Natural killer cell (primary cell): ENCODE measurements around the gene BOK. TPM values are rescaled to one million over a fixed set of nuclear protein-coding genes. Genes with fewer than 3 reads are reported as not detected.

Experiments
- ATAC-seq, 3 donors: fragments of 150-1000 bp in 2 of 3; fragments of 200-7000 bp in 1 of 3; cut with Tn5 transposase; 1 replicate in 1 of 3; 2 replicates in 2 of 3; pipeline ENCODE4 v1.10.0; 2021; ENCODE audit warnings: mild to moderate bottlenecking in 2 of 3, moderate library complexity in 2 of 3
- DNase-seq, 2 donors: peaks; one replicate each; pipeline versions ENCODE4 v3.0.0 to v3.0.0-alpha.2; 2013 to 2021; ENCODE audit warnings: mixed read lengths in 1 of 2
- H3K27ac ChIP-seq: one replicate; pipeline ENCODE4 v1.5.1; 2013; ENCODE audit warnings: mild to moderate bottlenecking, low read length
- H3K27me3 ChIP-seq: one replicate; pipeline ENCODE4 v1.6.1; 2013; ENCODE audit warnings: low read length; ENCODE audit not compliant: control insufficient read depth, insufficient read depth
- H3K36me3 ChIP-seq: one replicate; pipeline ENCODE4 v1.6.1; 2013; ENCODE audit warnings: low read length; ENCODE audit not compliant: control insufficient read depth, insufficient read depth
- H3K4me1 ChIP-seq: one replicate; pipeline ENCODE4 v1.6.1; 2013; ENCODE audit warnings: low read length; ENCODE audit not compliant: control insufficient read depth, insufficient read depth
- H3K4me3 ChIP-seq: one replicate; pipeline ENCODE4 v1.5.1; 2013; ENCODE audit warnings: low read length
- H3K9me3 ChIP-seq: one replicate; pipeline ENCODE4 v1.6.1; 2013; ENCODE audit warnings: low read length; ENCODE audit not compliant: control insufficient read depth, insufficient read depth
- H3K27ac Mint-ChIP-seq, 2 donors: one replicate each; pipeline ENCODE4 v1.8.0; 2022; ENCODE audit warnings: mild to moderate bottlenecking in 2 of 2, mixed read lengths in 2 of 2, moderate library complexity in 1 of 2
- H3K27me3 Mint-ChIP-seq, 2 donors: one replicate each; pipeline ENCODE4 v1.8.0; 2022; ENCODE audit warnings: low read depth in 2 of 2, mixed read lengths in 2 of 2
- H3K36me3 Mint-ChIP-seq: one replicate; pipeline ENCODE4 v1.8.0; 2022; ENCODE audit warnings: mixed read lengths
- H3K4me1 Mint-ChIP-seq, 2 donors: one replicate each; pipeline ENCODE4 v1.8.0; 2022; ENCODE audit warnings: mixed read lengths in 2 of 2
- H3K4me3 Mint-ChIP-seq: one replicate; pipeline ENCODE4 v1.8.0; 2022; ENCODE audit warnings: mild to moderate bottlenecking, moderate library complexity, mixed read lengths
- H3K9me3 Mint-ChIP-seq, 2 donors: one replicate each; pipeline ENCODE4 v1.8.0; 2022; ENCODE audit warnings: mixed read lengths in 2 of 2
- CTCF ChIP-seq: fragments of 200-600 bp; IDR thresholded peaks from one replicate; pipeline ENCODE4 v1.8.0; 2022; ENCODE audit warnings: antibody characterized with exemption
- WGBS: methylation state at CpG from one replicate; pipeline ENCODE4 v1.1.7; 2013; ENCODE audit warnings: missing lambda C conversion rate; ENCODE audit not compliant: insufficient coverage; 5-methylcytosine and 5-hydroxymethylcytosine counted together
- intact Hi-C: fragments of 100-400 bp; cut with micrococcal nuclease; formaldehyde crosslinking; loops from one replicate; pipeline ENCODE4 v1.14.2; 2022
- total RNA-seq, 4 donors: library from RNA; stranded (reverse); fragments of 120-200 nt in 1 of 4; gene quantifications; one replicate each; pipeline versions ENCODE4 v1.2.3 to v1.2.4, GENCODE V29; 2013 to 2022

The BOK gene
- total RNA-seq, 3 donors from 2014 or later (not counting 1 experiment from before 2014, with no cell fraction given), result 11.0 to 23.7 (median 19.6) TPM

- DNase-seq, result no peak
- Mint-ChIP-seq H3K36me3 (peaks cover 3% of the 10 kb centered on the region), H3K4me3 (peak overlapping the region; percentile 25), H3K27ac (no peak overlapping the region), H3K4me1 (peaks cover 5 to 8% of the 10 kb centered on the region in 2 donors), H3K9me3 (no peaks in the 10 kb centered on the region), H3K27me3 (peaks cover 4 to 10% of the 10 kb centered on the region in 2 donors)
- WGBS, result 85% methylated on average over 13 of the region's 13 CpGs
- ATAC-seq, result no peak
- no peak for TF ChIP-seq CTCF
- intact Hi-C loops, result no loop called here
- Histone ChIP-seq H3K27me3 (peaks cover 6% of the 10 kb centered on the region), H3K36me3 (no peaks in the 10 kb centered on the region), H3K27ac (no peak overlapping the region), H3K9me3 (no peaks in the 10 kb centered on the region), H3K4me3 (no peak overlapping the region), H3K4me1 (peaks cover 25% of the 10 kb centered on the region)
These were observed 4.5 kb downstream of the BOK start for GRCh38 chr2:241563031-241563507.

- 81% methylated on average over 10 of the region's 10 CpGs for WGBS
- no peak overlapping the region for H3K27ac Mint-ChIP-seq
- no peak overlapping the region for H3K4me3 Mint-ChIP-seq
- no peak for ATAC-seq
- Histone ChIP-seq H3K4me3 (no peak overlapping the region), H3K4me1 (peaks cover 21% of the 10 kb centered on the region), H3K9me3 (no peaks in the 10 kb centered on the region), H3K27ac (no peak overlapping the region), H3K27me3 (peaks cover 2% of the 10 kb centered on the region), H3K36me3 (no peaks in the 10 kb centered on the region)
- H3K9me3 Mint-ChIP-seq, result no peaks in the 10 kb centered on the region
- intact Hi-C loops, result no loop called here
- peaks cover 4 to 5% of the 10 kb centered on the region in 2 donors for H3K4me1 Mint-ChIP-seq
- TF ChIP-seq CTCF, result no peak
- peaks cover 0 to 6% of the 10 kb centered on the region in 2 donors for H3K27me3 Mint-ChIP-seq
- no peak for DNase-seq
- H3K36me3 Mint-ChIP-seq, result no peaks in the 10 kb centered on the region
These were observed 5.0 kb downstream of the BOK start for GRCh38 chr2:241563571-241563980.

- TF ChIP-seq CTCF, result no peak
- H3K27ac Mint-ChIP-seq, result no peak overlapping the region
- Histone ChIP-seq H3K36me3 (no peaks in the 10 kb centered on the region), H3K27me3 (peaks cover 2% of the 10 kb centered on the region), H3K4me1 (peaks cover 21% of the 10 kb centered on the region), H3K4me3 (no peak overlapping the region), H3K9me3 (no peaks in the 10 kb centered on the region), H3K27ac (no peak overlapping the region)
- 92% methylated on average over 23 of the region's 23 CpGs for WGBS
- ATAC-seq (no peak), DNase-seq (no peak)
- no peak overlapping the region for H3K4me3 Mint-ChIP-seq
- H3K4me1 Mint-ChIP-seq, result peaks cover 4 to 5% of the 10 kb centered on the region in 2 donors
- no peaks in the 10 kb centered on the region for H3K9me3 Mint-ChIP-seq
- H3K27me3 Mint-ChIP-seq, result peaks cover 0 to 6% of the 10 kb centered on the region in 2 donors
- H3K36me3 Mint-ChIP-seq, result no peaks in the 10 kb centered on the region
- intact Hi-C loops, result no loop called here
These were observed 5.5 kb downstream of the BOK start for GRCh38 chr2:241563981-241564595.
